Activated T-helper 9 cell treated with anti-CD3 and anti-CD28 coated beads, Interleukin-2, amount 50 U/mL, for 16 hours (primary cell): ENCODE data around the gene SRMS.

Source experiments
- DNase-seq: peaks from one replicate; pipeline ENCODE4 v3.0.0-alpha.2; 2020; ENCODE audit warnings: low read depth

The SRMS gene

GRCh38 chr20:63553251-63553932 lies 5.8 kb upstream of the SRMS start:
- DNase-seq = peak; percentile 82

- DNase-seq = no peak
Observed at GRCh38 chr20:63552481-63553249, 5.1 kb upstream of the SRMS start.

- no peak for DNase-seq
Observed at GRCh38 chr20:63551068-63551467, 3.5 kb upstream of the SRMS start.

GRCh38 chr20:63549679-63550282 lies 2.2 kb upstream of the SRMS start:
- DNase-seq = no peak

- DNase-seq = no peak
Observed at GRCh38 chr20:63549019-63549418, 1.5 kb upstream of the SRMS start.

GRCh38 chr20:63548542-63548941 lies 993 bp upstream of the SRMS start:
- no peak for DNase-seq

GRCh38 chr20:63546956-63547724 lies 409 bp downstream of the SRMS start:
- DNase-seq = no peak

GRCh38 chr20:63546256-63546955 lies 1.1 kb downstream of the SRMS start:
- DNase-seq = no peak

- DNase-seq = no peak
Observed at GRCh38 chr20:63545814-63546213, 1.7 kb downstream of the SRMS start.

- no peak for DNase-seq
Observed at GRCh38 chr20:63544958-63545516, 2.5 kb downstream of the SRMS start.

- no peak for DNase-seq
Observed at GRCh38 chr20:63544241-63544957, 3.1 kb downstream of the SRMS start.

- no peak for DNase-seq
Observed at GRCh38 chr20:63543733-63544132, 3.8 kb downstream of the SRMS start.

- no peak for DNase-seq
Observed at GRCh38 chr20:63543131-63543530, 4.4 kb downstream of the SRMS start.

- no peak for DNase-seq
Observed at GRCh38 chr20:63542696-63543095, 4.9 kb downstream of the SRMS start.

- DNase-seq = no peak
Observed at GRCh38 chr20:63542031-63542559, 5.5 kb downstream of the SRMS start.

GRCh38 chr20:63541371-63541770 lies 6.2 kb downstream of the SRMS start:
- DNase-seq = no peak

- no peak for DNase-seq
Observed at GRCh38 chr20:63540417-63541186, 6.9 kb downstream of the SRMS start.

GRCh38 chr20:63539441-63540370 lies 7.8 kb downstream of the SRMS start:
- DNase-seq = no peak

- no peak for DNase-seq
Observed at GRCh38 chr20:63539092-63539430, 8.5 kb downstream of the SRMS start.
